ENCODE results near the gene HEATR1.
A peak's percentile ranks its signal among the peaks of the same experiment; 100 is the strongest.

The HEATR1 gene

GRCh38 chr1:236502972-236503639, 101.2 kb downstream of the HEATR1 start:
- no peak for TF ChIP-seq CTCF (IDR thresholded peaks at IDR 0.05; ENCODE audit: control insufficient read depth, insufficient read depth, low read depth, low read length, missing control alignments)
- DNase-seq (ENCODE audit: low read depth): no peak
- peak overlapping the region; percentile 12; the same call in 1 of the 2 replicates for H3K4me3 ChIP-seq (ENCODE audit: control insufficient read depth, low read depth, low read length)

GRCh38 chr1:236502579-236502971, 101.7 kb downstream of the HEATR1 start:
- H3K4me3 ChIP-seq (ENCODE audit: control insufficient read depth, low read depth, low read length): no peak overlapping the region
- DNase-seq (ENCODE audit: low read depth): no peak

GRCh38 chr1:236501093-236501492, 103.2 kb downstream of the HEATR1 start:
- TF ChIP-seq CTCF (IDR thresholded peaks at IDR 0.05; ENCODE audit: control insufficient read depth, insufficient read depth, low read depth, low read length, missing control alignments): no peak
- no peak for DNase-seq (ENCODE audit: low read depth)
- H3K4me3 ChIP-seq (ENCODE audit: control insufficient read depth, low read depth, low read length): no peak overlapping the region

More at GRCh38 chr1:236502579-236502971, 101.7 kb downstream of the HEATR1 start:
- no peak for TF ChIP-seq CTCF (IDR thresholded peaks at IDR 0.05; ENCODE audit: control insufficient read depth, insufficient read depth, low read depth, low read length, missing control alignments)

Measured in AG09309 (cell line).